Measurements from ENCODE around the gene INPP4B. TPM values are rescaled to one million over a fixed set of nuclear protein-coding genes. Genes with fewer than 3 reads are reported as not detected.

INPP4B gene
- total and polyA plus RNA-seq, 2 donors (not counting 1 experiment from before 2014, with no cell fraction given), result 0.03 TPM; not detected in 1

DNA sequence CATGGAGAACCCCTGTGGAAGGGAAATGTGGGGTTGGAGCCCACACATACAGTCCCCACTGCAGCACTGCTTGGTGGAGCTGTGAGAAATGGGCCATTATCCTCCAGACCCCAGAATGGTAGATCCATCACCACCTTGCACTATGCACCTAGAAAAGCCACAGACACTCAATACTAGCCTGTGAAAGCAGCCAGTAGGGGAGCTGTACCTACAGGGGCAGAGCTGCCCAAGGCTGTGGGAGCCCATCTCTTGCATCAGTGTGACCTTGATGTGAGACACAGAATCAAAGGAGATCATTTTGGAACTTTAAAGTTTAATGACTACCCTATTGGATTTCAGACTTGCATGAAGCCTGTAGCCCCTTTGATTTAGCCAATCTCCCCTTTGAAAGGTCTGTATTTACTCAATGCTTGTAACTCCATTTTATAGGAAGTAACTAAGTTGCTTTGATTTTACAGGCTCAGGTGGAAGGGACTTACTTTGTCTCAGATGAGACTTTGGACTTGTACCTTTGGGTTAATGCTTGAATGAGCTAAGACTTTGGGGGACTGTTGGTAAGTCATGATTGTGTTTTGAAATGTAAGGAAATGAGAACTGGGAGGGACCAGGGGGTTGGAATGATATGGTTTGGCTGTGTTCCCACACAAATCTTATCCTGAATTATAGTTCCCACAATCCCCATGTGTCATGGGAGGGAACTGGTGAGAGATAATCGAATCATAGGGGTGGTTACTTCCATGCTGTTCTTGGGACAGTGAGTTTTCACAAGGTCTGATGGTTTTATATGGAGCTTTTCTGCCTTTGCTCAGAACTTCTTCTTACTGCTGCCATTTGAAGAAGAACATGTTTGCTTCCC is 352.6 kb downstream of the INPP4B start:
- Histone ChIP-seq H3K27ac (ENCODE audit: low read length in 2 of 2) (no peak overlapping the region), H2AFZ (ENCODE audit: insufficient read depth, low read depth, low read length, poor library complexity, severe bottlenecking) (no peak overlapping the region), H4K20me1 (ENCODE audit: control insufficient read depth, insufficient read depth, low read length, poor library complexity, severe bottlenecking) (no peaks in the 10 kb centered on the region), H3K36me3 (replicated peaks in 1 of 2; ENCODE audit: control extremely low read depth in 1 of 2, control insufficient read depth in 1 of 2, extremely low read depth in 1 of 2, insufficient read depth in 2 of 2, low read length in 1 of 2) (no peaks in the 10 kb centered on the region), H3K27me3 (replicated peaks in 1 of 4; ENCODE audit: control extremely low read depth in 1 of 4, control insufficient read depth in 3 of 4, insufficient read depth in 4 of 4, low read length in 3 of 4) (no peaks in the 10 kb centered on the region), H3K4me3 (ENCODE audit: control extremely low read depth in 1 of 5, extremely low read depth in 1 of 5, insufficient read depth in 1 of 5, low read depth in 2 of 5, low read length in 4 of 5) (no peak overlapping the region), H3K79me2 (ENCODE audit: control insufficient read depth, insufficient read depth, low read length) (no peaks in the 10 kb centered on the region), H3K9ac (ENCODE audit: low read length) (no peak overlapping the region), H3K9me3 (ENCODE audit: control extremely low read depth in 1 of 3, control insufficient read depth in 2 of 3, insufficient read depth in 1 of 3, low read length in 2 of 3) (peaks cover 0 to 1% (median 0%) of the 10 kb centered on the region in 3 donors), H3K4me2 (replicated peaks; ENCODE audit: low read depth, low read length, poor library complexity, severe bottlenecking) (no peak overlapping the region), H3K4me1 (ENCODE audit: control insufficient read depth in 2 of 2, insufficient read depth in 2 of 2, low read length in 2 of 2) (no peaks in the 10 kb centered on the region)
- ATAC-seq (ENCODE audit: low read depth) (no peak), DNase-seq (no peak)
- intact Hi-C loops (cut with micrococcal nuclease), result no loop called here
- no CpG with 5 or more reads among the region's 1 CpG for WGBS (ENCODE audit: insufficient coverage)
- H3K9me3 Mint-ChIP-seq (ENCODE audit: insufficient read depth), result no peaks in the 10 kb centered on the region
- CTCF ChIA-PET, result no interaction called here
- H3K4me1 Mint-ChIP-seq, result no peaks in the 10 kb centered on the region
- no peak overlapping the region for H3K27ac Mint-ChIP-seq
- no peak for TF ChIP-seq EZH2 (IDR thresholded peaks at IDR 0.05; ENCODE audit: borderline replicate concordance, insufficient read depth, low read depth, low read length, poor library complexity, severe bottlenecking)
- no peak overlapping the region for H3K4me3 Mint-ChIP-seq
- POLR2A ChIA-PET, result no interaction called here
- no peaks in the 10 kb centered on the region for H3K27me3 Mint-ChIP-seq

GRCh38 chr4:142485452-142485851 is 360.6 kb downstream of the INPP4B start:
- ATAC-seq (ENCODE audit: low read depth), result no peak
- H3K4me2 ChIP-seq (replicated peaks; ENCODE audit: low read depth, low read length, poor library complexity, severe bottlenecking), result no peak overlapping the region
- POLR2A ChIA-PET, result no interaction called here

More at GRCh38 chr4:142485452-142485851, 360.6 kb downstream of the INPP4B start:
- Histone ChIP-seq H3K9ac (ENCODE audit: low read length) (no peak overlapping the region), H3K4me1 (ENCODE audit: control insufficient read depth in 2 of 2, insufficient read depth in 2 of 2, low read length in 2 of 2) (no peaks in the 10 kb centered on the region), H3K27ac (ENCODE audit: low read length in 2 of 2) (no peak overlapping the region), H3K27me3 (replicated peaks in 1 of 4; ENCODE audit: control extremely low read depth in 1 of 4, control insufficient read depth in 3 of 4, insufficient read depth in 4 of 4, low read length in 3 of 4) (no peaks in the 10 kb centered on the region), H4K20me1 (ENCODE audit: control insufficient read depth, insufficient read depth, low read length, poor library complexity, severe bottlenecking) (no peaks in the 10 kb centered on the region), H2AFZ (ENCODE audit: insufficient read depth, low read depth, low read length, poor library complexity, severe bottlenecking) (no peak overlapping the region), H3K79me2 (ENCODE audit: control insufficient read depth, insufficient read depth, low read length) (no peaks in the 10 kb centered on the region), H3K9me3 (ENCODE audit: control extremely low read depth in 1 of 3, control insufficient read depth in 2 of 3, insufficient read depth in 1 of 3, low read length in 2 of 3) (no peaks in the 10 kb centered on the region), H3K4me3 (ENCODE audit: control extremely low read depth in 1 of 5, extremely low read depth in 1 of 5, insufficient read depth in 1 of 5, low read depth in 2 of 5, low read length in 4 of 5) (no peak overlapping the region), H3K36me3 (replicated peaks in 1 of 2; ENCODE audit: control extremely low read depth in 1 of 2, control insufficient read depth in 1 of 2, extremely low read depth in 1 of 2, insufficient read depth in 2 of 2, low read length in 1 of 2) (no peaks in the 10 kb centered on the region)
- no peak overlapping the region for H3K27ac Mint-ChIP-seq
- 94% methylated on average over 2 of the region's 3 CpGs for WGBS (ENCODE audit: insufficient coverage)
- no peaks in the 10 kb centered on the region for H3K4me1 Mint-ChIP-seq
- H3K9me3 Mint-ChIP-seq (ENCODE audit: insufficient read depth), result no peaks in the 10 kb centered on the region
- DNase-seq, result no peak
- no peak for TF ChIP-seq EZH2 (IDR thresholded peaks at IDR 0.05; ENCODE audit: borderline replicate concordance, insufficient read depth, low read depth, low read length, poor library complexity, severe bottlenecking)
- no peaks in the 10 kb centered on the region for H3K27me3 Mint-ChIP-seq
- no peak overlapping the region for H3K4me3 Mint-ChIP-seq
- intact Hi-C loops (cut with micrococcal nuclease), result no loop called here
- CTCF ChIA-PET, result no interaction called here

Data from B cell (primary cell).